ENCODE results near the gene ARFRP1.

Gene ARFRP1

GRCh38 chr20:63690898-63691710, 16.7 kb downstream of the ARFRP1 start:
- no peak for TF ChIP-seq CTCF (IDR thresholded peaks at IDR 0.05)
- no peak for TF ChIP-seq ZFX (IDR thresholded peaks at IDR 0.05; ENCODE audit: borderline replicate concordance)
- H3K27ac ChIP-seq, result peak overlapping the region; percentile 42

GRCh38 chr20:63690003-63690897, 17.5 kb downstream of the ARFRP1 start:
- TF ChIP-seq ZFX (IDR thresholded peaks at IDR 0.05; ENCODE audit: borderline replicate concordance) (no peak), CTCF (IDR thresholded peaks at IDR 0.05) (no peak)
- H3K27ac ChIP-seq, result peak overlapping the region; percentile 42

- H3K27ac ChIP-seq, result no peak overlapping the region
- TF ChIP-seq ZFX (IDR thresholded peaks at IDR 0.05; ENCODE audit: borderline replicate concordance) (no peak), CTCF (IDR thresholded peaks at IDR 0.05) (no peak)
These were observed 18.5 kb downstream of the ARFRP1 start for GRCh38 chr20:63689046-63690002.

GRCh38 chr20:63688228-63689045, 19.3 kb downstream of the ARFRP1 start:
- H3K27ac ChIP-seq, result no peak overlapping the region
- TF ChIP-seq ZFX (IDR thresholded peaks at IDR 0.05; ENCODE audit: borderline replicate concordance) (no peak), CTCF (IDR thresholded peaks at IDR 0.05) (no peak)

GRCh38 chr20:63687419-63688178, 20.2 kb downstream of the ARFRP1 start:
- TF ChIP-seq ZFX (IDR thresholded peaks at IDR 0.05; ENCODE audit: borderline replicate concordance) (no peak), CTCF (IDR thresholded peaks at IDR 0.05) (no peak)
- H3K27ac ChIP-seq, result no peak overlapping the region
